B cell (primary cell): ENCODE measurements around the gene TARBP2. TPM values are rescaled to one million over a fixed set of nuclear protein-coding genes. Genes with fewer than 3 reads are reported as not detected.

ENCODE experiments used
- ATAC-seq: fragments of 200-7000 bp; cut with Tn5 transposase; one replicate; pipeline ENCODE4 v1.10.0; 2021; ENCODE audit warnings: low read depth, mild to moderate bottlenecking, moderate number of reproducible peaks, moderate library complexity
- CTCF ChIA-PET: fragments of 350-600 bp; sonication (Branson Sonifier 250); formaldehyde crosslinking; loops from one replicate; lab custom pipeline; 2021; ENCODE audit warnings: antibody characterized with exemption, inconsistent platforms; lab: Charles Lee
- POLR2A ChIA-PET: fragments of 350-600 bp; sonication (Branson Sonifier 250); formaldehyde crosslinking; loops from one replicate; lab custom pipeline; 2021; ENCODE audit warnings: antibody characterized with exemption; lab: Charles Lee
- DNase-seq: peaks from one replicate; pipeline ENCODE4 v3.0.0; 2013
- H2AFZ ChIP-seq: 2 replicates; pipeline ENCODE4 v1.6.1; 2012; ENCODE audit warnings: mild to moderate bottlenecking, low read depth, low read length; ENCODE audit not compliant: insufficient read depth, poor library complexity, severe bottlenecking
- H3K27ac ChIP-seq, 2 donors: 1 replicate in 1 of 2; 2 replicates in 1 of 2; pipeline ENCODE4 v1.5.1; 2012 to 2013; ENCODE audit warnings: low read length in 2 of 2, mild to moderate bottlenecking in 2 of 2, moderate library complexity in 1 of 2
- H3K27me3 ChIP-seq, 4 experiments: fragments of 200-600 bp in 1 of 4; sonication (generic) in 1 of 4; replicated peaks in 1 of 4; 1 replicate in 2 of 4; 2 replicates in 2 of 4; pipeline versions ENCODE4 v1.6.1 to v1.7.0; 2013 to 2016; ENCODE audit warnings: low read length in 3 of 4, mild to moderate bottlenecking in 2 of 4, mixed read lengths in 1 of 4, moderate library complexity in 1 of 4; ENCODE audit not compliant: insufficient read depth in 4 of 4, control insufficient read depth in 3 of 4; ENCODE audit errors: control extremely low read depth in 1 of 4
- H3K36me3 ChIP-seq, 2 experiments: replicated peaks in 1 of 2; 1 replicate in 1 of 2; 2 replicates in 1 of 2; pipeline versions ENCODE4 v1.6.1 to v1.7.1; 2013; ENCODE audit warnings: low read length in 1 of 2; ENCODE audit not compliant: insufficient read depth in 2 of 2, control insufficient read depth in 1 of 2; ENCODE audit errors: control extremely low read depth in 1 of 2, extremely low read depth in 1 of 2
- H3K4me1 ChIP-seq, 2 donors: fragments of 200-600 bp in 1 of 2; sonication (generic) in 1 of 2; 1 replicate in 1 of 2; 2 replicates in 1 of 2; pipeline versions ENCODE4 v1.5.1 to v1.6.1; 2013 to 2017; ENCODE audit warnings: low read length in 2 of 2; ENCODE audit not compliant: control insufficient read depth in 2 of 2, insufficient read depth in 2 of 2
- H3K4me2 ChIP-seq: replicated peaks from 2 replicates; pipeline ENCODE3; 2012; ENCODE audit warnings: mild to moderate bottlenecking, low read depth, low read length; ENCODE audit not compliant: poor library complexity, severe bottlenecking
- H3K4me3 ChIP-seq, 5 experiments: fragments of 200-600 bp in 1 of 5; sonication (generic) in 1 of 5; 1 replicate in 3 of 5; 2 replicates in 2 of 5; pipeline versions ENCODE4 v1.5.1 to v1.7.0; 2011 to 2016; ENCODE audit warnings: low read length in 4 of 5, mild to moderate bottlenecking in 4 of 5, low read depth in 2 of 5, control low read depth in 1 of 5, moderate library complexity in 1 of 5; ENCODE audit not compliant: insufficient read depth in 1 of 5; ENCODE audit errors: control extremely low read depth in 1 of 5, extremely low read depth in 1 of 5
- H3K79me2 ChIP-seq: fragments of 200-600 bp; sonication (generic); one replicate; pipeline ENCODE4 v1.6.0; 2016; ENCODE audit warnings: low read length; ENCODE audit not compliant: control insufficient read depth, insufficient read depth
- H3K9ac ChIP-seq: fragments of 200-600 bp; sonication (generic); 2 replicates; pipeline ENCODE4 v1.6.1; 2017; ENCODE audit warnings: mild to moderate bottlenecking, low read length, moderate library complexity
- H3K9me3 ChIP-seq, 3 donors: one replicate each; pipeline versions ENCODE4 v1.6.1 to v1.7.1; 2013; ENCODE audit warnings: low read length in 2 of 3; ENCODE audit not compliant: control insufficient read depth in 2 of 3, insufficient read depth in 1 of 3; ENCODE audit errors: control extremely low read depth in 1 of 3
- H4K20me1 ChIP-seq: 2 replicates; pipeline ENCODE4 v1.6.0; 2012; ENCODE audit warnings: mild to moderate bottlenecking, low read length; ENCODE audit not compliant: insufficient read depth, control insufficient read depth, poor library complexity, severe bottlenecking
- H3K27ac Mint-ChIP-seq: one replicate; pipeline ENCODE4 v1.8.0; 2021; ENCODE audit warnings: mixed read lengths
- H3K27me3 Mint-ChIP-seq: one replicate; pipeline ENCODE4 v1.8.0; 2021; ENCODE audit warnings: mixed read lengths
- H3K4me1 Mint-ChIP-seq: one replicate; pipeline ENCODE4 v1.8.0; 2021; ENCODE audit warnings: mixed read lengths
- H3K4me3 Mint-ChIP-seq: one replicate; pipeline ENCODE4 v1.8.0; 2021; ENCODE audit warnings: mixed read lengths
- H3K9me3 Mint-ChIP-seq: one replicate; pipeline ENCODE4 v1.8.0; 2022; ENCODE audit warnings: mixed read lengths; ENCODE audit not compliant: insufficient read depth
- CTCF ChIP-seq: fragments of 200-600 bp; IDR thresholded peaks from one replicate; pipeline ENCODE4 v1.8.0; 2022; ENCODE audit warnings: antibody characterized with exemption, mild to moderate bottlenecking
- EZH2 ChIP-seq: IDR thresholded peaks from 2 replicates; pipeline ENCODE4 v1.6.1; 2012; ENCODE audit warnings: borderline replicate concordance, low read depth, mild to moderate bottlenecking, moderate library complexity, low read length; ENCODE audit not compliant: insufficient read depth, poor library complexity, severe bottlenecking
- WGBS: methylation state at CpG from one replicate; pipeline ENCODE4 v1.1.5; 2013; ENCODE audit warnings: missing lambda C conversion rate; ENCODE audit not compliant: insufficient coverage; 5-methylcytosine and 5-hydroxymethylcytosine counted together
- intact Hi-C: fragments of 100-400 bp; cut with micrococcal nuclease; formaldehyde crosslinking; loops from one replicate; pipeline ENCODE4 v1.10.0; 2022
- polyA plus RNA-seq: library from polyadenylated mRNA; depleted of rRNA; stranded (reverse); fragments of >200 nt; gene quantifications from 2 replicates; pipeline ENCODE4 v1.2.3, GENCODE V29; 2012
- total RNA-seq, 2 donors: library from RNA; stranded (reverse); fragments of 120-200 nt in 1 of 2; gene quantifications; 1 replicate in 1 of 2; 2 replicates in 1 of 2; pipeline versions ENCODE4 v1.2.3 to v1.2.4, GENCODE V29; 2013 to 2022

TARBP2 gene
- total and polyA plus RNA-seq, 2 donors (not counting 1 experiment from before 2014, with no cell fraction given) = 41.6 to 47.2 TPM

GRCh38 chr12:53518381-53518780 is 17.3 kb downstream of the TARBP2 start:
- Mint-ChIP-seq H3K4me3 (no peak overlapping the region), H3K27ac (no peak overlapping the region), H3K4me1 (no peaks in the 10 kb centered on the region), H3K9me3 (no peaks in the 10 kb centered on the region), H3K27me3 (no peaks in the 10 kb centered on the region)
- 96% methylated on average over 5 of the region's 5 CpGs for WGBS
- H3K4me2 ChIP-seq = no peak overlapping the region
- intact Hi-C loops = no loop called here
- H3K27ac ChIP-seq = no peak overlapping the region
- H3K9me3 ChIP-seq = no peaks in the 10 kb centered on the region
- no peaks in the 10 kb centered on the region for H3K4me1 ChIP-seq
- no peaks in the 10 kb centered on the region for H3K27me3 ChIP-seq
- H3K36me3 ChIP-seq = peaks cover 10 to 88% of the 10 kb centered on the region in 2 experiments
- TF ChIP-seq CTCF (no peak), EZH2 (no peak)
- ATAC-seq (no peak), DNase-seq (no peak)
- no peaks in the 10 kb centered on the region for H3K79me2 ChIP-seq
- H3K9ac ChIP-seq = no peak overlapping the region
- ChIA-PET POLR2A (interaction anchor here (0.5 kb wide), 1 partner anchor 244 kb away, joined by 5 read pairs; no protein-coding TSS in a partner anchor), CTCF (interaction anchor here (0.7 to 5.7 kb wide), 3 partner anchors 9 to 224 kb away, joined by 3 to 35 read pairs (median 3); no protein-coding TSS in a partner anchor)
- H3K4me3 ChIP-seq = no peak overlapping the region
- no peak overlapping the region for H2AFZ ChIP-seq
- no peaks in the 10 kb centered on the region for H4K20me1 ChIP-seq

GRCh38 chr12:53523131-53523530 is 22.0 kb downstream of the TARBP2 start:
- no peak overlapping the region for H3K4me2 ChIP-seq
- DNase-seq (no peak), ATAC-seq (no peak)
- H3K4me3 ChIP-seq = no peak overlapping the region
- no peak overlapping the region for H3K9ac ChIP-seq
- H3K4me3 Mint-ChIP-seq = no peak overlapping the region
- H3K79me2 ChIP-seq = no peaks in the 10 kb centered on the region
- no peak overlapping the region for H2AFZ ChIP-seq
- intact Hi-C loops = no loop called here
- no peaks in the 10 kb centered on the region for H3K9me3 Mint-ChIP-seq
- H3K36me3 ChIP-seq = peaks cover 13 to 74% of the 10 kb centered on the region in 2 experiments
- 100% methylated on average over 1 of the region's 3 CpGs for WGBS
- H4K20me1 ChIP-seq = no peaks in the 10 kb centered on the region
- CTCF ChIA-PET = interaction anchor here (1.0 to 1.6 kb wide), 2 partner anchors 153 to 179 kb away, joined by 3 to 4 read pairs; partner anchors contain the start of gene ATP5MC2
- TF ChIP-seq CTCF = no peak
- TF ChIP-seq EZH2 = no peak
- H3K4me1 Mint-ChIP-seq = no peaks in the 10 kb centered on the region
- H3K9me3 ChIP-seq = no peaks in the 10 kb centered on the region
- H3K27ac ChIP-seq = no peak overlapping the region
- POLR2A ChIA-PET = interaction anchor here (1.1 kb wide), 1 partner anchor 14 kb away, joined by 3 read pairs; no protein-coding TSS in a partner anchor
- no peaks in the 10 kb centered on the region for H3K4me1 ChIP-seq
- H3K27me3 ChIP-seq = no peaks in the 10 kb centered on the region
- no peaks in the 10 kb centered on the region for H3K27me3 Mint-ChIP-seq
- no peak overlapping the region for H3K27ac Mint-ChIP-seq
